DMS53 treated with DMSO at 0.1 percent for 48 hours (cell line): ENCODE data around the gene XPOT.
A peak's percentile ranks its signal among the peaks of the same experiment; 100 is the strongest.

Source experiments
- DNase-seq: peaks from one replicate; lab custom pipeline; 2025; ENCODE audit not compliant: unreplicated experiment; lab: John Stamatoyannopoulos, UW

XPOT gene

GRCh38 chr12:64413884-64414283 is 9.7 kb downstream of the XPOT start:
- DNase-seq = no peak

- DNase-seq = no peak
Observed at GRCh38 chr12:64418209-64418608, 14.0 kb downstream of the XPOT start.

GRCh38 chr12:64419696-64420095 is 15.5 kb downstream of the XPOT start:
- no peak for DNase-seq

- no peak for DNase-seq
Observed at GRCh38 chr12:64427988-64428387, 23.8 kb downstream of the XPOT start.

- DNase-seq = no peak
Observed at GRCh38 chr12:64428956-64429355, 24.8 kb downstream of the XPOT start.

GRCh38 chr12:64430886-64431285 is 26.7 kb downstream of the XPOT start:
- no peak for DNase-seq

- DNase-seq = no peak
Observed at GRCh38 chr12:64431791-64432190, 27.6 kb downstream of the XPOT start.

GRCh38 chr12:64433915-64434314 is 29.7 kb downstream of the XPOT start:
- no peak for DNase-seq

GRCh38 chr12:64440100-64440499 is 35.9 kb downstream of the XPOT start:
- DNase-seq = no peak

- no peak for DNase-seq
Observed at GRCh38 chr12:64445490-64445889, 41.3 kb downstream of the XPOT start.

- no peak for DNase-seq
Observed at GRCh38 chr12:64446295-64446694, 42.1 kb downstream of the XPOT start.

- peak; percentile 31 for DNase-seq
Observed at GRCh38 chr12:64450057-64450640, 46.0 kb downstream of the XPOT start.

- DNase-seq = peak; percentile 52
Observed at GRCh38 chr12:64450711-64451486, 46.7 kb downstream of the XPOT start.

- DNase-seq = peak; percentile 88
Observed at GRCh38 chr12:64451687-64452558, 47.7 kb downstream of the XPOT start, which contains the start of gene TBK1. TBK1 (plus strand) TSS chr12:64452120; CDS start chr12:64455871, 3,751 bp downstream.

- peak; percentile 67 for DNase-seq
Observed at GRCh38 chr12:64452559-64453329, 48.6 kb downstream of the XPOT start.

GRCh38 chr12:64455506-64455905 is 51.3 kb downstream of the XPOT start:
- no peak for DNase-seq

GRCh38 chr12:64456119-64456518 is 51.9 kb downstream of the XPOT start:
- no peak for DNase-seq

- no peak for DNase-seq
Observed at GRCh38 chr12:64457032-64457431, 52.8 kb downstream of the XPOT start.

GRCh38 chr12:64457466-64457865 is 53.3 kb downstream of the XPOT start:
- no peak for DNase-seq

- DNase-seq = no peak
Observed at GRCh38 chr12:64457923-64458322, 53.7 kb downstream of the XPOT start.

- DNase-seq = no peak
Observed at GRCh38 chr12:64459394-64459891, 55.3 kb downstream of the XPOT start.
